Suppressor macrophage (primary cell): ENCODE measurements around the gene NBAS.

Experiments
- DNase-seq, 4 experiments: peaks; one replicate each; pipeline ENCODE4 v3.0.0-alpha.2; 2020 to 2022

Gene NBAS

GRCh38 chr2:15117409-15118050 lies 443.6 kb downstream of the NBAS start:
- no peak for DNase-seq
